Astrocyte of the cerebellum (primary cell): ENCODE data around the gene TMEFF2.

Source experiments
- DNase-seq: peaks from one replicate; pipeline ENCODE4 v3.0.0-alpha.2; 2011; ENCODE audit warnings: low read depth
- H3K4me3 ChIP-seq: 2 replicates; pipeline ENCODE4 v1.5.1; 2011; ENCODE audit warnings: mild to moderate bottlenecking, low read depth, low read length, moderate library complexity
- CTCF ChIP-seq: IDR thresholded peaks from 2 replicates; pipeline ENCODE4 v1.5.1; 2012; ENCODE audit warnings: low read length, low read depth, moderate library complexity, mild to moderate bottlenecking; ENCODE audit errors: missing control alignments
- in situ Hi-C: cut with HindIII; loops from 2 replicates; pipeline ENCODE4 v1.10.0; 2017; ENCODE audit warnings: low sequenced_read_pairs

Gene TMEFF2

GRCh38 chr2:191917967-191918651 lies 276.6 kb downstream of the TMEFF2 start:
- in situ Hi-C loops: no loop called here
- no peak for TF ChIP-seq CTCF
- no peak for DNase-seq
- no peak overlapping the region for H3K4me3 ChIP-seq

- in situ Hi-C loops: no loop called here
- DNase-seq: no peak
- H3K4me3 ChIP-seq: no peak overlapping the region
- no peak for TF ChIP-seq CTCF
Measured at GRCh38 chr2:191917430-191917881, 277.3 kb downstream of the TMEFF2 start.

- no peak for TF ChIP-seq CTCF
- DNase-seq: no peak
- in situ Hi-C loops: no loop called here
- no peak overlapping the region for H3K4me3 ChIP-seq
Measured at GRCh38 chr2:191916826-191917225, 277.9 kb downstream of the TMEFF2 start.

GRCh38 chr2:191915750-191916149 lies 279.0 kb downstream of the TMEFF2 start:
- DNase-seq: no peak
- in situ Hi-C loops: no loop called here
- no peak for TF ChIP-seq CTCF
- no peak overlapping the region for H3K4me3 ChIP-seq

- in situ Hi-C loops: no loop called here
- DNase-seq: no peak
Measured at GRCh38 chr2:191913796-191914195, 280.9 kb downstream of the TMEFF2 start.

GRCh38 chr2:191912764-191913163 lies 282.0 kb downstream of the TMEFF2 start:
- DNase-seq: no peak
- TF ChIP-seq CTCF: no peak
- H3K4me3 ChIP-seq: no peak overlapping the region
- in situ Hi-C loops: no loop called here

More at GRCh38 chr2:191913796-191914195, 280.9 kb downstream of the TMEFF2 start:
- no peak for TF ChIP-seq CTCF
- no peak overlapping the region for H3K4me3 ChIP-seq
